SK-N-SH (cell line): ENCODE data around the gene NAE1. TPM values are rescaled to one million over a fixed set of nuclear protein-coding genes. Genes with fewer than 3 reads are reported as not detected.

Experiments
- CTCF ChIA-PET: fragments of 300-600, 350-600 bp; formaldehyde crosslinking; extraction: SDS; loops from one replicate; lab custom pipeline; 2021; lab: Yijun Ruan, JAX
- POLR2A ChIA-PET: fragments of 350-600 bp; sonication (Branson Sonifier 250); formaldehyde crosslinking; extraction: SDS; loops from one replicate; lab custom pipeline; 2020; ENCODE audit warnings: antibody characterized with exemption, inconsistent platforms; lab: Yijun Ruan, JAX
- DNase-seq: peaks from one replicate; pipeline ENCODE4 v3.0.0; 2012
- H2AFZ ChIP-seq: fragments of 200-600 bp; sonication (generic); 2 replicates; pipeline ENCODE4 v1.8.1; 2016; ENCODE audit warnings: antibody characterized with exemption, mild to moderate bottlenecking, low read depth
- H3F3A ChIP-seq: fragments of 200-600 bp; sonication (generic); replicated peaks from 2 replicates; pipeline ENCODE3; 2016; ENCODE audit warnings: antibody characterized with exemption, mild to moderate bottlenecking; ENCODE audit not compliant: insufficient read depth
- H3K27ac ChIP-seq, 2 experiments: fragments of 200-500 bp in 1 of 2; fragments of 200-600 bp in 1 of 2; sonication (Bioruptor generic) in 1 of 2; sonication (generic), shearing (Covaris generic) in 1 of 2; 2 replicates each; pipeline versions ENCODE4 v1.5.1 to v1.6.1; 2014 to 2016; ENCODE audit warnings: low read depth in 2 of 2, inconsistent platforms in 1 of 2, low read length in 1 of 2, mild to moderate bottlenecking in 1 of 2, mixed read lengths in 1 of 2
- H3K27me3 ChIP-seq: fragments of 200-600 bp; sonication (generic), shearing (Covaris generic); 2 replicates; pipeline ENCODE4 v1.6.1; 2016; ENCODE audit warnings: mixed run types; ENCODE audit not compliant: insufficient read depth
- H3K36me3 ChIP-seq, 2 experiments: fragments of 200-500 bp in 1 of 2; fragments of 200-600 bp in 1 of 2; sonication (Bioruptor generic) in 1 of 2; sonication (generic) in 1 of 2; replicated peaks in 1 of 2; 2 replicates each; pipeline versions ENCODE3 to v1.5.1; 2014 to 2016; ENCODE audit warnings: low read length in 1 of 2, mild to moderate bottlenecking in 1 of 2; ENCODE audit not compliant: insufficient read depth in 2 of 2, control insufficient read depth in 1 of 2
- H3K4me1 ChIP-seq, 2 experiments: fragments of 200-500 bp in 1 of 2; fragments of 200-600 bp in 1 of 2; sonication (Bioruptor generic) in 1 of 2; sonication (generic), shearing (Covaris generic) in 1 of 2; 2 replicates each; pipeline versions ENCODE4 v1.5.1 to v1.6.1; 2014 to 2016; ENCODE audit warnings: low read depth in 1 of 2, low read length in 1 of 2, mixed run types in 1 of 2; ENCODE audit not compliant: insufficient read depth in 2 of 2, control insufficient read depth in 1 of 2
- H3K4me2 ChIP-seq: fragments of 200-600 bp; sonication (generic), shearing (Covaris generic); 2 replicates; pipeline ENCODE4 v1.6.1; 2017; ENCODE audit warnings: mixed run types
- H3K4me3 ChIP-seq, 2 experiments: fragments of 200-500 bp in 1 of 2; fragments of 200-600 bp in 1 of 2; sonication (Bioruptor generic) in 1 of 2; sonication (generic), shearing (Covaris generic) in 1 of 2; 2 replicates each; pipeline versions ENCODE4 v1.5.1 to v1.8.1; 2014 to 2016; ENCODE audit warnings: low read depth in 2 of 2, inconsistent platforms in 1 of 2, low read length in 1 of 2, mild to moderate bottlenecking in 1 of 2, mixed read lengths in 1 of 2, moderate library complexity in 1 of 2
- H3K79me2 ChIP-seq: fragments of 200-600 bp; sonication (generic); 2 replicates; pipeline ENCODE4 v1.8.1; 2017; ENCODE audit warnings: mild to moderate bottlenecking; ENCODE audit not compliant: insufficient read depth
- H3K9ac ChIP-seq: fragments of 200-600 bp; sonication (generic); 2 replicates; pipeline ENCODE4 v1.6.1; 2017; ENCODE audit warnings: mixed run types
- H3K9me2 ChIP-seq: fragments of 200-600 bp; sonication (generic); 2 replicates; pipeline ENCODE4 v1.6.1; 2017; ENCODE audit warnings: mixed run types
- H3K9me3 ChIP-seq: fragments of 200-600 bp; sonication (generic); 2 replicates; pipeline ENCODE4 v1.6.1; 2017; ENCODE audit warnings: mixed run types, mild to moderate bottlenecking, moderate library complexity
- H4K20me1 ChIP-seq: fragments of 200-600 bp; sonication (generic); 2 replicates; pipeline ENCODE4 v1.6.1; 2017; ENCODE audit warnings: mild to moderate bottlenecking, mixed run types; ENCODE audit not compliant: insufficient read depth
- CTCF ChIP-seq: fragments of 200-600 bp; sonication (generic); IDR thresholded peaks from 2 replicates; pipeline ENCODE4 v1.6.1; 2017; ENCODE audit warnings: antibody characterized with exemption, mild to moderate bottlenecking, moderate library complexity
- ELF1 ChIP-seq: IDR thresholded peaks from 2 replicates; pipeline ENCODE4 v1.4.0; 2012
- EZH2phosphoT487 ChIP-seq: fragments of 200-600 bp; sonication (generic); IDR thresholded peaks from 2 replicates; pipeline ENCODE4 v1.6.1; 2017; ENCODE audit warnings: low read depth, mixed run types, mild to moderate bottlenecking, antibody characterized with exemption, moderate library complexity, borderline replicate concordance
- FOXJ3 ChIP-seq: sonication (generic); formaldehyde crosslinking; IDR thresholded peaks from 2 replicates; pipeline ENCODE4 v1.5.1; 2020; ENCODE audit warnings: mild to moderate bottlenecking, missing genetic modification reagents
- FOXM1 ChIP-seq: IDR thresholded peaks from 2 replicates; pipeline ENCODE4 v1.4.0; 2012; ENCODE audit warnings: low read depth, mild to moderate bottlenecking
- IRF3 ChIP-seq: fragments of 150-350 bp; IDR thresholded peaks from 2 replicates; pipeline ENCODE4 v1.6.1; 2016; ENCODE audit warnings: mild to moderate bottlenecking, low read depth, low read length
- MEF2A ChIP-seq: IDR thresholded peaks from 2 replicates; pipeline ENCODE4 v1.4.0; 2012; ENCODE audit warnings: low read depth, borderline replicate concordance
- MXI1 ChIP-seq: IDR thresholded peaks from 2 replicates; pipeline ENCODE4 v1.6.1; 2012; ENCODE audit warnings: mild to moderate bottlenecking, low read depth, low read length, improper control_type of control experiment
- PBX3 ChIP-seq: IDR thresholded peaks from 2 replicates; pipeline ENCODE4; 2012
- RAD21 ChIP-seq: IDR thresholded peaks from 2 replicates; pipeline ENCODE4 v1.6.1; 2012; ENCODE audit warnings: mild to moderate bottlenecking, low read length
- RFX5 ChIP-seq: IDR thresholded peaks from 2 replicates; pipeline ENCODE4 v1.6.1; 2012; ENCODE audit warnings: mild to moderate bottlenecking, improper control_type of control experiment, low read length
- SMC3 ChIP-seq: IDR thresholded peaks from 2 replicates; pipeline ENCODE4 v1.6.1; 2012; ENCODE audit warnings: low read depth, low read length, improper control_type of control experiment
- TCF12 ChIP-seq: IDR thresholded peaks from 2 replicates; pipeline ENCODE4 v1.4.0; 2012
- TEAD4 ChIP-seq: IDR thresholded peaks from 2 replicates; pipeline ENCODE4 v1.4.0; 2012; ENCODE audit warnings: mild to moderate bottlenecking, borderline replicate concordance; ENCODE audit not compliant: insufficient read depth
- WGBS: methylation state at CpG from one replicate; pipeline ENCODE4 v1.1.6; 2017; ENCODE audit warnings: low lambda C conversion rate; 5-methylcytosine and 5-hydroxymethylcytosine counted together
- polyA plus RNA-seq, 3 experiments: library from polyadenylated mRNA; depleted of rRNA; stranded (reverse); fragments of >200 nt; gene quantifications; 2 replicates each; pipeline ENCODE4 v1.2.3, GENCODE V29; 2012

Gene NAE1
- polyA plus RNA-seq, 1 of the 3 experiments (the other 2 are of a cell fraction), result 33.8 TPM

GRCh38 chr16:66834746-66835145 is 4.0 kb upstream of the NAE1 start:
- Histone ChIP-seq H2AFZ (no peak overlapping the region), H3K79me2 (peaks cover 8% of the 10 kb centered on the region), H3K27ac (no peak overlapping the region), H3K9me2 (no peaks in the 10 kb centered on the region), H3K27me3 (no peaks in the 10 kb centered on the region), H3K9me3 (no peaks in the 10 kb centered on the region), H3K36me3 (no peaks in the 10 kb centered on the region), H3K4me1 (peaks cover 0 to 2% of the 10 kb centered on the region in 2 experiments; a peak in 2 of 4 replicates), H3K9ac (no peak overlapping the region), H4K20me1 (peaks cover under 1% of the 10 kb centered on the region; the same call in 1 of the 2 replicates), H3F3A (no peaks in the 10 kb centered on the region), H3K4me3 (no peak overlapping the region), H3K4me2 (no peak overlapping the region)
- no peak for TF ChIP-seq RFX5
- TF ChIP-seq FOXJ3 (CRISPR knock-in tag), result no peak
- no peak for TF ChIP-seq PBX3
- 90% methylated on average over 5 of the region's 5 CpGs for WGBS
- DNase-seq, result no peak
- ChIA-PET POLR2A (no interaction called here), CTCF (interaction anchor here (1.3 to 2.1 kb wide), 4 partner anchors 8 to 33 kb away, joined by 3 to 11 read pairs (median 4); no protein-coding TSS in a partner anchor)

GRCh38 chr16:66832661-66833305 is 2.0 kb upstream of the NAE1 start:
- Histone ChIP-seq H3K4me1 (peaks cover 4 to 7% of the 10 kb centered on the region in 2 experiments; a peak in 2 of 4 replicates), H3K27me3 (no peaks in the 10 kb centered on the region), H4K20me1 (peaks cover 16% of the 10 kb centered on the region), H3K4me2 (no peak overlapping the region), H3K79me2 (peaks cover 28% of the 10 kb centered on the region), H2AFZ (no peak overlapping the region; the same call in 1 of the 2 replicates), H3K9ac (no peak overlapping the region), H3K27ac (no peak overlapping the region), H3K9me3 (no peaks in the 10 kb centered on the region), H3K36me3 (peaks cover 0 to 2% of the 10 kb centered on the region in 2 experiments), H3K4me3 (no peak overlapping the region), H3K9me2 (no peaks in the 10 kb centered on the region), H3F3A (no peaks in the 10 kb centered on the region)
- no peak for DNase-seq
- 62% methylated on average over 7 of the region's 7 CpGs for WGBS
- CTCF ChIA-PET, result interaction anchor here (4.6 kb wide), 1 partner anchor 11 kb away, joined by 82 read pairs; the partner anchor contains the start of gene CA7
- TF ChIP-seq EZH2phosphoT487 (no peak), MEF2A (no peak), ELF1 (no peak), RAD21 (no peak), CTCF (no peak), TEAD4 (no peak), SMC3 (no peak), MXI1 (no peak), TCF12 (no peak), IRF3 (no peak), FOXM1 (no peak)
- POLR2A ChIA-PET, result no interaction called here
